PFSK-1 (cell line): ENCODE measurements around the gene CRISPLD2.

Experiments
- FOXP2 ChIP-seq: optimal IDR thresholded peaks from 2 replicates; pipeline ENCODE3; 2011; ENCODE audit warnings: borderline replicate concordance, control low read depth, inconsistent platforms; ENCODE audit not compliant: insufficient read depth; ENCODE audit errors: extremely low read length, extremely low read depth
- POLR2AphosphoS5 ChIP-seq: IDR thresholded peaks from 2 replicates; pipeline ENCODE4 v1.6.1; 2012; ENCODE audit warnings: low read depth, mild to moderate bottlenecking, control low read depth, low read length, moderate library complexity
- SIN3A ChIP-seq: IDR thresholded peaks from 2 replicates; pipeline ENCODE4 v1.6.1; 2012; ENCODE audit warnings: mild to moderate bottlenecking, low read length, moderate library complexity, borderline replicate concordance; ENCODE audit not compliant: insufficient read depth
- TAF1 ChIP-seq: IDR thresholded peaks from 2 replicates; pipeline ENCODE4 v1.6.1; 2012; ENCODE audit warnings: low read length, control low read depth, borderline replicate concordance; ENCODE audit not compliant: insufficient read depth
- TF ChIP-seq, protein P1 (sequence below), 2 experiments: IDR thresholded peaks; 2 replicates each; pipeline versions ENCODE4 v1.6.1 to v1.8.0; 2011 to 2012; ENCODE audit warnings: low read depth in 2 of 2, low read length in 2 of 2, control low read depth in 1 of 2, inconsistent platforms in 1 of 2, mild to moderate bottlenecking in 1 of 2, moderate library complexity in 1 of 2; ENCODE audit not compliant: insufficient read depth in 1 of 2

- TF ChIP-seq, protein P1, sequence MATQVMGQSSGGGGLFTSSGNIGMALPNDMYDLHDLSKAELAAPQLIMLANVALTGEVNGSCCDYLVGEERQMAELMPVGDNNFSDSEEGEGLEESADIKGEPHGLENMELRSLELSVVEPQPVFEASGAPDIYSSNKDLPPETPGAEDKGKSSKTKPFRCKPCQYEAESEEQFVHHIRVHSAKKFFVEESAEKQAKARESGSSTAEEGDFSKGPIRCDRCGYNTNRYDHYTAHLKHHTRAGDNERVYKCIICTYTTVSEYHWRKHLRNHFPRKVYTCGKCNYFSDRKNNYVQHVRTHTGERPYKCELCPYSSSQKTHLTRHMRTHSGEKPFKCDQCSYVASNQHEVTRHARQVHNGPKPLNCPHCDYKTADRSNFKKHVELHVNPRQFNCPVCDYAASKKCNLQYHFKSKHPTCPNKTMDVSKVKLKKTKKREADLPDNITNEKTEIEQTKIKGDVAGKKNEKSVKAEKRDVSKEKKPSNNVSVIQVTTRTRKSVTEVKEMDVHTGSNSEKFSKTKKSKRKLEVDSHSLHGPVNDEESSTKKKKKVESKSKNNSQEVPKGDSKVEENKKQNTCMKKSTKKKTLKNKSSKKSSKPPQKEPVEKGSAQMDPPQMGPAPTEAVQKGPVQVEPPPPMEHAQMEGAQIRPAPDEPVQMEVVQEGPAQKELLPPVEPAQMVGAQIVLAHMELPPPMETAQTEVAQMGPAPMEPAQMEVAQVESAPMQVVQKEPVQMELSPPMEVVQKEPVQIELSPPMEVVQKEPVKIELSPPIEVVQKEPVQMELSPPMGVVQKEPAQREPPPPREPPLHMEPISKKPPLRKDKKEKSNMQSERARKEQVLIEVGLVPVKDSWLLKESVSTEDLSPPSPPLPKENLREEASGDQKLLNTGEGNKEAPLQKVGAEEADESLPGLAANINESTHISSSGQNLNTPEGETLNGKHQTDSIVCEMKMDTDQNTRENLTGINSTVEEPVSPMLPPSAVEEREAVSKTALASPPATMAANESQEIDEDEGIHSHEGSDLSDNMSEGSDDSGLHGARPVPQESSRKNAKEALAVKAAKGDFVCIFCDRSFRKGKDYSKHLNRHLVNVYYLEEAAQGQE (IDR thresholded peaks at IDR 0.05; ENCODE audit: insufficient read depth in 1 of 2, low read depth in 2 of 2, low read length in 2 of 2) = no peak
- TF ChIP-seq TAF1 (no peak), POLR2AphosphoS5 (no peak), SIN3A (no peak), FOXP2 (no peak)
Observed at GRCh38 chr16:84932681-84933080, 112.9 kb downstream of the CRISPLD2 start.
